ENCODE data around the gene RAD51B. TPM values are rescaled to one million over a fixed set of nuclear protein-coding genes. Genes with fewer than 3 reads are reported as not detected.

RAD51B gene
- total and polyA plus RNA-seq, 8 donors, result 10.8 to 18.3 (median 14.1) TPM

DNA sequence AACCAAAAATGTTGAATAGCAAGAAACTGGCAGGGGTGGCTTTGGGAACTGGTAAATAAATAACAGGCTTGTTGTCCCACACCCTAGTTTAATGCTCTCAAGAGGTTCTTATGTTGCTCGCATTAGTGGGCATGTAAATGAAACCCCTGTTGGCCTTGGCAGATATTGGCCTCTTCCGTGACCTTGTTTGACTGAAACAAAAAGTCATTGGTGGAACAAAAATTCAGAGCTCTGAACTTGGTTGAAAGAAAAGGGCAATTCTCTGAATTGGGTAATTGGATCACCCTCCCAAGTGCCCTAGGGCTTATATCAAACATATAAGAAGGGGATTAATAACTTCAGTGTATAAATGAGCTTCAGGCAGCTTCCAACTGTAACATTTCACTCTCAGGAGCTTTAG is 547.1 kb downstream of the RAD51B start:
- peaks cover 4 to 47% of the 10 kb centered on the region in 2 donors for H3K4me1 ChIP-seq
- H3K4me3 ChIP-seq, result no peak overlapping the region
- TF ChIP-seq, protein P1, sequence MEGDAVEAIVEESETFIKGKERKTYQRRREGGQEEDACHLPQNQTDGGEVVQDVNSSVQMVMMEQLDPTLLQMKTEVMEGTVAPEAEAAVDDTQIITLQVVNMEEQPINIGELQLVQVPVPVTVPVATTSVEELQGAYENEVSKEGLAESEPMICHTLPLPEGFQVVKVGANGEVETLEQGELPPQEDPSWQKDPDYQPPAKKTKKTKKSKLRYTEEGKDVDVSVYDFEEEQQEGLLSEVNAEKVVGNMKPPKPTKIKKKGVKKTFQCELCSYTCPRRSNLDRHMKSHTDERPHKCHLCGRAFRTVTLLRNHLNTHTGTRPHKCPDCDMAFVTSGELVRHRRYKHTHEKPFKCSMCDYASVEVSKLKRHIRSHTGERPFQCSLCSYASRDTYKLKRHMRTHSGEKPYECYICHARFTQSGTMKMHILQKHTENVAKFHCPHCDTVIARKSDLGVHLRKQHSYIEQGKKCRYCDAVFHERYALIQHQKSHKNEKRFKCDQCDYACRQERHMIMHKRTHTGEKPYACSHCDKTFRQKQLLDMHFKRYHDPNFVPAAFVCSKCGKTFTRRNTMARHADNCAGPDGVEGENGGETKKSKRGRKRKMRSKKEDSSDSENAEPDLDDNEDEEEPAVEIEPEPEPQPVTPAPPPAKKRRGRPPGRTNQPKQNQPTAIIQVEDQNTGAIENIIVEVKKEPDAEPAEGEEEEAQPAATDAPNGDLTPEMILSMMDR (IDR thresholded peaks at IDR 0.05), result no peak
- H3K27me3 ChIP-seq, result no peaks in the 10 kb centered on the region
- H3K36me3 ChIP-seq, result no peaks in the 10 kb centered on the region
- ATAC-seq, result no peak
- intact Hi-C loops (cut with DNase I), result no loop called here
- no peak overlapping the region for H3K27ac ChIP-seq
- H3K9me3 ChIP-seq, result no peaks in the 10 kb centered on the region
- no peak for DNase-seq

DNA sequence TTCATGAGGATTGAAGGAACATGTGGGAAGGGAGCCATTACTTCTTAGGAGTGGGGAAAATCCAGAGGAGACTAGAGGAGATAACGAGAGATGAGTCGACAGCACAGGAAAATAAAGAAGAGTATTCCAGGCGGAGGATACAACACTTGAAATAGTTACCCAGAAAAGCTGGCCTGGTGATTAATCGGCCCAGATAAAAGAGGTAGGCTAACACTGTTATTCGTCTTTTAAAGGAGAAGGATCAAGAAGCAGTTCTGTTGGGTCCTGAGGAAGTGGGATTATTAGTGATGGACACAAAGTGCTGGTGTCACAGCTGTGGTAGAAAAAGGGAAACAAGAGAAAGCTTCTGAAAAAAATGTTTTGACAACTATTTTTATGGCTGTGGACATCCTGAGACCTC is 548.0 kb downstream of the RAD51B start:
- TF ChIP-seq, protein P1 (IDR thresholded peaks at IDR 0.05), result no peak
- H3K9me3 ChIP-seq, result no peaks in the 10 kb centered on the region
- no peak for ATAC-seq
- no peak overlapping the region for H3K27ac ChIP-seq
- H3K27me3 ChIP-seq, result no peaks in the 10 kb centered on the region
- DNase-seq, result no peak
- no peaks in the 10 kb centered on the region for H3K36me3 ChIP-seq
- H3K4me3 ChIP-seq, result no peak overlapping the region
- peaks cover 4 to 43% of the 10 kb centered on the region in 2 donors for H3K4me1 ChIP-seq
- intact Hi-C loops (cut with DNase I), result no loop called here

DNA sequence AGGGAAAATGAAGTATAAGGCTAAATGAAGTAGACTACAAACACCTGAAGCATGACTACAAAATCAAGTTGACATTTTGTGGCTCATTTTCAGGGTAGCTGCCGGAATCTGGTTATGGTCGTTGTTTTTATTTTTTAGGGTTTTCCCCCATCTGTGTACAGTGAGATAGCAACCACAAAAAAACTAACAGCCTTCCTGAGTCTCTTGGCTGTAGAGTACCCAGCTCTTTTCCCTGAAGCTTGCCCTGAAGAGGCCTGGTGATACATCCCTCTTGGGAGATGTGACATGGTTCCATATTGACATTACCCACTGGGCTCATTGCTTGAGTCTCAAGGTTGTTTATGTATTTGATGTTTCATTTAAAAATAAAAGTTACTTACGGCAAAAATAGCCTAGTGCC is 549.3 kb downstream of the RAD51B start:
- ATAC-seq (no peak), DNase-seq (no peak)
- Histone ChIP-seq H3K9me3 (no peaks in the 10 kb centered on the region), H3K4me1 (peaks cover 4 to 36% of the 10 kb centered on the region in 2 donors), H3K36me3 (no peaks in the 10 kb centered on the region), H3K4me3 (no peak overlapping the region), H3K27ac (peak overlapping the region in 1 of 2 donors; percentile 29), H3K27me3 (no peaks in the 10 kb centered on the region)
- intact Hi-C loops (cut with DNase I), result no loop called here
- TF ChIP-seq, protein P1 (IDR thresholded peaks at IDR 0.05), result no peak

DNA sequence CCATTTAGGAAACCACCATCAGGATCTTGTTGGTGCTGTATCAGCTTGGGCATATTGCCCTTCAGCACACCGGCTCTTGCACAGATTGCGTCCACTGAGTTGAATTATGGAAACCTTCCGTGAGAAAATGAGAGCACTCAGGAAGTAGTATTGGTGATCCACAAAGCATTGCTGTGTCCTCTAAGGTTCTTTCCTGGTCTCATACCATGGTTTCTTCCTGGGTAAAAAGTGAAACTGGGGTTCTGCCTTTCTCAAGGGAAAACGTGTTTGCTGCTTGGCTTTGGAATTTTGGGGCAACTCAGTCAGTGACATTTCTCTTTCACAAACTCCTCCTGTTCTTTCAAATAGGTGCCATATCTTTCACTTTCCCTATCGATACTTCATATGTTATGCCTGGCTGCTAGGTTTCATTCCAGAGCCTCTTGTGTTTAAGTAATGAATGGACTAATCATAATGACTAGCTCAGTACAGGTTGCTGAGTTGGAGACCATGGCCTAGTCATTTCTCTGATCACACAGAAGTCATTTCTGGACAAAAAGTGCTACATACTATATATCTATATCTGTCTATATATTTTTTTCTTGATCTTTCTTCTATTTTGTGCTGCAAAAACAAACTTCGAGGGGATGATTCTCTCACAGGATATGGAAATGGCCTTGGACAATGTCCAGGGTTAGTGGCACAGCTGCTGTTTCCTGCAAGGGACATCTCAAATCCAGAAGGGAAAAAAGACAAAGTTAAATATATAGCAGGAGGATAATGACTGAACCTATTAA is 549.9 kb downstream of the RAD51B start:
- Histone ChIP-seq H3K4me1 (peaks cover 4 to 34% of the 10 kb centered on the region in 2 donors), H3K4me3 (no peak overlapping the region), H3K27ac (peak overlapping the region in 1 of 2 donors; percentile 29), H3K36me3 (no peaks in the 10 kb centered on the region), H3K9me3 (no peaks in the 10 kb centered on the region), H3K27me3 (no peaks in the 10 kb centered on the region)
- TF ChIP-seq, protein P1 (IDR thresholded peaks at IDR 0.05), result no peak
- DNase-seq (no peak), ATAC-seq (no peak)
- intact Hi-C loops (cut with DNase I), result no loop called here

DNA sequence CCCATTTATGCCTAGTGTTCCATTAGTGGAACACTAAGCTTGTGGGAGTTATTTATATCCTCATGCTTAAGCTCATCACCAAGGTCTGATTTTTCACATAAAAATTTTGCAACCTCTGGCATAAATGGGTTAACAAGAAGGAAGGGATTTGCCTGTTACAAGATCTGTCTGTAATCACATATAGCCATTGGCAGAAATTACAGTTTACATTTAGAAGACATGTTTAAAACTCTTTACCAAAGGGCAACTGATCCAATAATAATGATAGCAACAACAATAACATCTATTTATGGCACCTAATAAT is 550.4 kb downstream of the RAD51B start:
- TF ChIP-seq, protein P1 (IDR thresholded peaks at IDR 0.05), result no peak
- no peak overlapping the region for H3K27ac ChIP-seq
- intact Hi-C loops (cut with DNase I), result no loop called here
- ATAC-seq, result no peak
- DNase-seq, result no peak
- H3K4me3 ChIP-seq, result no peak overlapping the region
- H3K9me3 ChIP-seq, result no peaks in the 10 kb centered on the region
- H3K36me3 ChIP-seq, result no peaks in the 10 kb centered on the region
- H3K4me1 ChIP-seq, result peaks cover 4 to 32% of the 10 kb centered on the region in 2 donors
- H3K27me3 ChIP-seq, result no peaks in the 10 kb centered on the region

Data from left lung (tissue), 10 donors.